GM12891 (cell line): ENCODE data around the gene COMMD8.

Source experiments
- DNase-seq: peaks from one replicate; pipeline ENCODE4 v3.0.0; 2011; ENCODE audit warnings: low spot score; ENCODE audit not compliant: insufficient read length
- FAIRE-seq: peaks from 2 replicates; lab custom pipeline; 2011; peaks lifted over from hg19 to GRCh38; lab: Jason Lieb, UNC
- PAX5 ChIP-seq: IDR thresholded peaks from 2 replicates; pipeline ENCODE4 v1.6.1; 2011; ENCODE audit warnings: low read length, moderate library complexity, mild to moderate bottlenecking; ENCODE audit not compliant: insufficient read depth, severe bottlenecking
- POLR2A ChIP-seq: IDR thresholded peaks from 2 replicates; pipeline ENCODE4 v1.6.1; 2011; ENCODE audit warnings: low read depth, low read length, control low read depth
- POLR2AphosphoS5 ChIP-seq: IDR thresholded peaks from 2 replicates; pipeline ENCODE4 v1.6.1; 2011; ENCODE audit warnings: low read depth, low read length, control low read depth
- POU2F2 ChIP-seq: IDR thresholded peaks from 2 replicates; pipeline ENCODE4 v1.6.1; 2011; ENCODE audit warnings: low read depth, mild to moderate bottlenecking, control low read depth, low read length, moderate library complexity
- SPI1 ChIP-seq: IDR thresholded peaks from 2 replicates; pipeline ENCODE4 v1.6.1; 2011; ENCODE audit warnings: low read depth, low read length, control low read depth
- TAF1 ChIP-seq: IDR thresholded peaks from 2 replicates; pipeline ENCODE4 v1.6.1; 2011; ENCODE audit warnings: low read depth, low read length, control low read depth

Gene COMMD8

DNA sequence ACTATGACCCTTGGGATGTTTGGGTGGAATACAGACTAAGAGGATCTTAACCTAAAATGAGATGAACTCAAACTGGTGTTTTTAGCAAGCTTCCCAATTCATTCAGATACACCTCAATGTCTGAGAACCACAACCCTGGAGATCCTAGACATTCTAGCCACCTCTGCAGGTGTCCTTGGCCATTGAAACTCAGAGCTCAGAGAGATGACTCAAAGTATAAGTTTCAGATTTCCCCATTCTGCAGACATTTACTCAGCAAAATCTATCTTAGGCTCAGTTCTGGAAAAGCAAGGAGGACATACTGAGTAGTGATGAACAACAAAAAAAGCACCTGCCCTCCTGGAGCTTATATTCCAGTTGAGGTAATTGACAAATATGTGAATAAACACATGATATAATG is 47.8 kb downstream of the COMMD8 start:
- no peak for TF ChIP-seq TAF1
- FAIRE-seq (no peak), DNase-seq (no peak)

DNA sequence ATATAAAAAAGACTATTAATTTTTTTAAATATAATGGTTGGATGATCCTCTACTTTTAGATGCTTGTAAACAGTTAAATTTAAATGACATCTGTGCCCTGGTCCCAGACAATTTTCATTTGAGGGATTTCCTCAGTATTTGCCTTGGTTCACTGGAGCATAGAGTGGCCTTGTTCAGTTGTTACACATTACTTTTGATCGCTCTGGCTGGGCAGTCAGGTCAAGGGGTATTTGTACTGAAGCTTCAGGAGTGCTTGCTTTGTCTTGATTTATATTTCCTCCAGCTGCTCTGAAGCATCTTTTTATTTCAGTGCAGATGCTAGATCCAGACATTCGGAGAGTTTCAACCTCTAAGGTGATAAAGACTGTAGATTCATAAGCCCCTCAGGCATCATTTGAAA is 50.0 kb downstream of the COMMD8 start:
- DNase-seq (no peak), FAIRE-seq (no peak)

DNA sequence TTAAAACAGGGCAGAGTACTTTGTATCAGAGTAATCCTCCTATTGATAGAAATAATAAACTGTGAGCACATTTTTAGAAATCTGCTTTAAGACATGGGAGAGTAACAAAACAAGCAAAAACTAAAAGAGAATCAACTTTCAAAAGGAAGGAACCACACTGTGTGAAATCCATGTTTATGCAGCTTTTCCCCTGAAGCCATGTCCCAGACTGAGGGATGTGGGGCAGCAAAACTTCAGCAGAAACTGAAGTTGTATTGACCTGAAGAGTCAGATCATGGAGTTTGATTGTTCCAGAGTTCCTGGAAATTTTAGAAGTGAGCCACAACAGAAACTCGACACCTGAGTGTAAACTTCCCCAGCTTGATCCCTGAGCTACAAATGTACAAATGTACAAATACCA is 53.2 kb downstream of the COMMD8 start:
- no peak for FAIRE-seq

More for the DNA sequence above, 50.0 kb downstream of the COMMD8 start:
- TF ChIP-seq PAX5 (no peak), POLR2AphosphoS5 (no peak), SPI1 (no peak), POU2F2 (no peak), TAF1 (no peak), POLR2A (no peak)

DNA sequence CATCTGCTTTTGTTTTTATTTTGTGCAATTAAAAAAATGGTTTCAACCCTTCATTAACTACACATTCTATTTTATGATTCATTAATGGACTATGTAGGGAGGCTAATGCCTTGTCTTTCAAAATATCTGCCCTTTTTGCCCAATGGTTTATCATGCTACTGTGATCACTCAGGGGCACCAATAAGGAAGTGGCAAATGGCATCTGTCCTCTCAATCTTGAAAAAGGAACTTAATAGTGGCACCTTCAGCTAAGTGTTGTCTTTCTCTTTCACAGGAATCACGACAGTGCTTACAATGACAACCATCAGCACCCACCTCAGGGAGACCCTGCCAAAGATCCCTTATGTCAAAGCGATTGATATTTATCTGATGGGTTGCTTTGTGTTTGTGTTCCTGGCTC is 57.1 kb downstream of the COMMD8 start:
- TF ChIP-seq TAF1, result no peak
- FAIRE-seq, result no peak

More for the DNA sequence above, 53.2 kb downstream of the COMMD8 start:
- no peak for DNase-seq
- no peak for TF ChIP-seq POLR2AphosphoS5
- no peak for TF ChIP-seq PAX5
- TF ChIP-seq POU2F2, result no peak
- no peak for TF ChIP-seq POLR2A
- no peak for TF ChIP-seq TAF1
- TF ChIP-seq SPI1, result no peak

More for the DNA sequence above, 57.1 kb downstream of the COMMD8 start:
- DNase-seq, result no peak
